Lower leg skin (tissue), 3 donors: ENCODE measurements around the gene CTSS.

ENCODE experiments used
- POLR2A ChIP-seq, 2 donors: fragments of 450-650 bp; IDR thresholded peaks; one replicate each; pipeline ENCODE4 v1.6.1; 2016 to 2017; ENCODE audit warnings: antibody characterized with exemption in 2 of 2, mild to moderate bottlenecking in 1 of 2, moderate library complexity in 1 of 2
- TF ChIP-seq, protein P1 (sequence below), 3 donors: fragments of 450-650 bp; IDR thresholded peaks; one replicate each; pipeline ENCODE4 v1.5.1; 2016; ENCODE audit warnings: antibody characterized with exemption in 3 of 3, mild to moderate bottlenecking in 3 of 3, moderate library complexity in 2 of 3

DNA sequence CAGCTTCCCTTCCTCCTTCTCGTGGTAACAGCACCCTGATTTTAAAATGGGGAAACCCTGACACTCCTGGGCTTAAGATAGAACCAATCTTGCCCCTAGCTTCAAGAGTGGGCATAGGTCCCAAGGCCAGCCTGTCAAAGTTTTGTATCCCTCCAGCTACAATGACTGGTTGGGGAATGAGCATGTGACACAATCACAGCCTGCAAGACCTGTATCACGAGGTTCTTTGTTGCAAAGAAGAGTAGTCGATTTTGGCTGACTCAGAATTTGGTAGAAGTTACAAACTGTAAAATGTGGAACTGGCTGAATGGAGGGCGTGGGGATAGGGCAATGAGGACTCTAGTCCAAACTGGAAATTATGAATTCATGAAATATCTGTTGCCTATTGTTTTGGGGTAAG is 23.8 kb upstream of the CTSS start:
- no peak for TF ChIP-seq POLR2A (IDR thresholded peaks at IDR 0.05)
- TF ChIP-seq, protein P1, sequence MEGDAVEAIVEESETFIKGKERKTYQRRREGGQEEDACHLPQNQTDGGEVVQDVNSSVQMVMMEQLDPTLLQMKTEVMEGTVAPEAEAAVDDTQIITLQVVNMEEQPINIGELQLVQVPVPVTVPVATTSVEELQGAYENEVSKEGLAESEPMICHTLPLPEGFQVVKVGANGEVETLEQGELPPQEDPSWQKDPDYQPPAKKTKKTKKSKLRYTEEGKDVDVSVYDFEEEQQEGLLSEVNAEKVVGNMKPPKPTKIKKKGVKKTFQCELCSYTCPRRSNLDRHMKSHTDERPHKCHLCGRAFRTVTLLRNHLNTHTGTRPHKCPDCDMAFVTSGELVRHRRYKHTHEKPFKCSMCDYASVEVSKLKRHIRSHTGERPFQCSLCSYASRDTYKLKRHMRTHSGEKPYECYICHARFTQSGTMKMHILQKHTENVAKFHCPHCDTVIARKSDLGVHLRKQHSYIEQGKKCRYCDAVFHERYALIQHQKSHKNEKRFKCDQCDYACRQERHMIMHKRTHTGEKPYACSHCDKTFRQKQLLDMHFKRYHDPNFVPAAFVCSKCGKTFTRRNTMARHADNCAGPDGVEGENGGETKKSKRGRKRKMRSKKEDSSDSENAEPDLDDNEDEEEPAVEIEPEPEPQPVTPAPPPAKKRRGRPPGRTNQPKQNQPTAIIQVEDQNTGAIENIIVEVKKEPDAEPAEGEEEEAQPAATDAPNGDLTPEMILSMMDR (IDR thresholded peaks at IDR 0.05) = no peak
